ENCODE data around the gene GRHL1.

The GRHL1 gene

GRCh38 chr2:10019174-10019573 is 67.7 kb downstream of the GRHL1 start:
- no peak for TF ChIP-seq CTCF (IDR thresholded peaks at IDR 0.05; ENCODE audit: borderline replicate concordance, insufficient read depth, low read depth, low read length)
- no peak overlapping the region for H3K4me3 ChIP-seq (ENCODE audit: low read depth, low read length)

- H3K4me3 ChIP-seq (ENCODE audit: low read depth, low read length), result no peak overlapping the region
- TF ChIP-seq CTCF (IDR thresholded peaks at IDR 0.05; ENCODE audit: borderline replicate concordance, insufficient read depth, low read depth, low read length), result no peak
Observed at GRCh38 chr2:10019602-10020400, 68.3 kb downstream of the GRHL1 start.

- H3K4me3 ChIP-seq (ENCODE audit: low read depth, low read length), result no peak overlapping the region
- no peak for TF ChIP-seq CTCF (IDR thresholded peaks at IDR 0.05; ENCODE audit: borderline replicate concordance, insufficient read depth, low read depth, low read length)
Observed at GRCh38 chr2:10022041-10022421, 70.5 kb downstream of the GRHL1 start.

GRCh38 chr2:10022445-10022844 is 71.0 kb downstream of the GRHL1 start:
- TF ChIP-seq CTCF (IDR thresholded peaks at IDR 0.05; ENCODE audit: borderline replicate concordance, insufficient read depth, low read depth, low read length), result no peak

GRCh38 chr2:10022966-10023662 is 71.6 kb downstream of the GRHL1 start:
- no peak for TF ChIP-seq CTCF (IDR thresholded peaks at IDR 0.05; ENCODE audit: borderline replicate concordance, insufficient read depth, low read depth, low read length)
- no peak overlapping the region for H3K4me3 ChIP-seq (ENCODE audit: low read depth, low read length)

More at GRCh38 chr2:10022445-10022844, 71.0 kb downstream of the GRHL1 start:
- H3K4me3 ChIP-seq (ENCODE audit: low read depth, low read length), result no peak overlapping the region

GRCh38 chr2:10026940-10027569 is 75.6 kb downstream of the GRHL1 start:
- H3K4me3 ChIP-seq (ENCODE audit: low read depth, low read length), result no peak overlapping the region
- no peak for TF ChIP-seq CTCF (IDR thresholded peaks at IDR 0.05; ENCODE audit: borderline replicate concordance, insufficient read depth, low read depth, low read length)

Measured in GM12875 (cell line).